HL-60 (cell line): ENCODE measurements around the gene ITIH3.
A peak's percentile ranks its signal among the peaks of the same experiment; 100 is the strongest.

Experiments used
- DNase-seq, 2 experiments: peaks; one replicate each; pipeline ENCODE4 v3.0.0-alpha.2; 2010 to 2020; ENCODE audit warnings: low read depth in 1 of 2, low spot score in 1 of 2
- H3K27ac ChIP-seq: fragments of 250-450 bp; sonication (Bioruptor Pico); replicated peaks from 2 replicates; pipeline ENCODE4 v1.5.1; 2020; ENCODE audit warnings: mild to moderate bottlenecking, moderate library complexity
- H3K27me3 ChIP-seq: fragments of 250-450 bp; sonication (Bioruptor Pico); 2 replicates; pipeline ENCODE4 v1.5.1; 2021; ENCODE audit warnings: mild to moderate bottlenecking, moderate library complexity; ENCODE audit not compliant: insufficient read depth, poor library complexity, severe bottlenecking
- H3K4me3 ChIP-seq: replicated peaks from 2 replicates; pipeline ENCODE4 v1.5.1; 2011; ENCODE audit warnings: mild to moderate bottlenecking, control low read depth, low read length; ENCODE audit not compliant: insufficient read depth
- GABPA ChIP-seq: IDR thresholded peaks from 2 replicates; pipeline ENCODE4 v1.6.1; 2012; ENCODE audit warnings: low read depth
- POLR2AphosphoS5 ChIP-seq: IDR thresholded peaks from 2 replicates; pipeline ENCODE4 v1.6.1; 2012; ENCODE audit warnings: low read depth
- SPI1 ChIP-seq: IDR thresholded peaks from 2 replicates; pipeline ENCODE4 v1.6.1; 2012; ENCODE audit warnings: low read depth, mild to moderate bottlenecking, borderline replicate concordance
- TF ChIP-seq, protein P1 (sequence below): IDR thresholded peaks from 2 replicates; pipeline ENCODE4 v1.6.1; 2012; ENCODE audit warnings: low read depth; ENCODE audit not compliant: insufficient replicate concordance
- TF ChIP-seq, protein P2 (sequence below): IDR thresholded peaks from one replicate; pipeline ENCODE4 v1.5.1; 2011; ENCODE audit warnings: low read length, control low read depth, inconsistent platforms; ENCODE audit not compliant: insufficient read depth

ITIH3 gene

GRCh38 chr3:52830535-52831258, 36.1 kb downstream of the ITIH3 start, which contains the start of gene ITIH4:
TSS of gene ITIH4 (minus strand) at chr3:52830672. CDS start at chr3:52830642, 30 bp downstream.
- no peak for DNase-seq
- TF ChIP-seq SPI1 (no peak), POLR2AphosphoS5 (no peak), GABPA (no peak)
- TF ChIP-seq, protein P1, sequence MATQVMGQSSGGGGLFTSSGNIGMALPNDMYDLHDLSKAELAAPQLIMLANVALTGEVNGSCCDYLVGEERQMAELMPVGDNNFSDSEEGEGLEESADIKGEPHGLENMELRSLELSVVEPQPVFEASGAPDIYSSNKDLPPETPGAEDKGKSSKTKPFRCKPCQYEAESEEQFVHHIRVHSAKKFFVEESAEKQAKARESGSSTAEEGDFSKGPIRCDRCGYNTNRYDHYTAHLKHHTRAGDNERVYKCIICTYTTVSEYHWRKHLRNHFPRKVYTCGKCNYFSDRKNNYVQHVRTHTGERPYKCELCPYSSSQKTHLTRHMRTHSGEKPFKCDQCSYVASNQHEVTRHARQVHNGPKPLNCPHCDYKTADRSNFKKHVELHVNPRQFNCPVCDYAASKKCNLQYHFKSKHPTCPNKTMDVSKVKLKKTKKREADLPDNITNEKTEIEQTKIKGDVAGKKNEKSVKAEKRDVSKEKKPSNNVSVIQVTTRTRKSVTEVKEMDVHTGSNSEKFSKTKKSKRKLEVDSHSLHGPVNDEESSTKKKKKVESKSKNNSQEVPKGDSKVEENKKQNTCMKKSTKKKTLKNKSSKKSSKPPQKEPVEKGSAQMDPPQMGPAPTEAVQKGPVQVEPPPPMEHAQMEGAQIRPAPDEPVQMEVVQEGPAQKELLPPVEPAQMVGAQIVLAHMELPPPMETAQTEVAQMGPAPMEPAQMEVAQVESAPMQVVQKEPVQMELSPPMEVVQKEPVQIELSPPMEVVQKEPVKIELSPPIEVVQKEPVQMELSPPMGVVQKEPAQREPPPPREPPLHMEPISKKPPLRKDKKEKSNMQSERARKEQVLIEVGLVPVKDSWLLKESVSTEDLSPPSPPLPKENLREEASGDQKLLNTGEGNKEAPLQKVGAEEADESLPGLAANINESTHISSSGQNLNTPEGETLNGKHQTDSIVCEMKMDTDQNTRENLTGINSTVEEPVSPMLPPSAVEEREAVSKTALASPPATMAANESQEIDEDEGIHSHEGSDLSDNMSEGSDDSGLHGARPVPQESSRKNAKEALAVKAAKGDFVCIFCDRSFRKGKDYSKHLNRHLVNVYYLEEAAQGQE: no peak
- TF ChIP-seq, protein P2, sequence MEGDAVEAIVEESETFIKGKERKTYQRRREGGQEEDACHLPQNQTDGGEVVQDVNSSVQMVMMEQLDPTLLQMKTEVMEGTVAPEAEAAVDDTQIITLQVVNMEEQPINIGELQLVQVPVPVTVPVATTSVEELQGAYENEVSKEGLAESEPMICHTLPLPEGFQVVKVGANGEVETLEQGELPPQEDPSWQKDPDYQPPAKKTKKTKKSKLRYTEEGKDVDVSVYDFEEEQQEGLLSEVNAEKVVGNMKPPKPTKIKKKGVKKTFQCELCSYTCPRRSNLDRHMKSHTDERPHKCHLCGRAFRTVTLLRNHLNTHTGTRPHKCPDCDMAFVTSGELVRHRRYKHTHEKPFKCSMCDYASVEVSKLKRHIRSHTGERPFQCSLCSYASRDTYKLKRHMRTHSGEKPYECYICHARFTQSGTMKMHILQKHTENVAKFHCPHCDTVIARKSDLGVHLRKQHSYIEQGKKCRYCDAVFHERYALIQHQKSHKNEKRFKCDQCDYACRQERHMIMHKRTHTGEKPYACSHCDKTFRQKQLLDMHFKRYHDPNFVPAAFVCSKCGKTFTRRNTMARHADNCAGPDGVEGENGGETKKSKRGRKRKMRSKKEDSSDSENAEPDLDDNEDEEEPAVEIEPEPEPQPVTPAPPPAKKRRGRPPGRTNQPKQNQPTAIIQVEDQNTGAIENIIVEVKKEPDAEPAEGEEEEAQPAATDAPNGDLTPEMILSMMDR: no peak
- Histone ChIP-seq H3K27ac (no peak within 1 kb of the TSS), H3K27me3 (no peaks in the 10 kb centered on the region), H3K4me3 (no peak within 1 kb of the TSS)

- no peaks in the 10 kb centered on the region for H3K27me3 ChIP-seq
- no peak overlapping the region for H3K4me3 ChIP-seq
- DNase-seq: peak; percentile 46 to 77
- TF ChIP-seq POLR2AphosphoS5 (0 out of 2 replicates have a peak, but pooled peaks have one; percentile 23), SPI1 (no peak)
- H3K27ac ChIP-seq: no peak overlapping the region
These were observed 37.1 kb downstream of the ITIH3 start for GRCh38 chr3:52831500-52832301.

DNA sequence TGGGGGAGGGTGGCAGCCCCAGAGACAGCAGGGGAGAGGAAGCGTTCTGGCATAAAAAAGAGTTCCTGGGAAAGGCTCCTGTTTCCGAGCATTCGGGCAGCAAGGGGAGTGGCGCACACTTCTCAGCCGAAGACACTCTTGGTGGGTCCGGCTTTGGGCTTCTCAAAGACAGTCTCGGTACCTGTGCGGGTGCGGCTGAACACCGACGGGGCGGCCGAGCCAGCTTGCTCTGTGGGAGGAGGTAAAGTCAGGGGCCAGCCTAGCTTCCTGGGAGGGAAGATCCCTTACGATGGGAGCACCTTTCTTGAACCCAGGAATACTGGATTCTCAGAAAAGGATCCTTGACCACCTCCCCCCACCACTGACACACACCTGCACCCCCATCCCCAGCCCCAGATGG, 38.6 kb downstream of the ITIH3 start:
- no peak for DNase-seq

More for the DNA sequence above, 38.6 kb downstream of the ITIH3 start:
- H3K27me3 ChIP-seq: no peaks in the 10 kb centered on the region
- no peak overlapping the region for H3K27ac ChIP-seq
- TF ChIP-seq POLR2AphosphoS5 (no peak), SPI1 (no peak), GABPA (no peak)
- TF ChIP-seq, protein P2: no peak
- TF ChIP-seq, protein P1: no peak
- H3K4me3 ChIP-seq: no peak overlapping the region
